ENCODE measurements around the gene HNMT. TPM values are rescaled to one million over a fixed set of nuclear protein-coding genes. Genes with fewer than 3 reads are reported as not detected.

Gene HNMT
- total RNA-seq, 1 donor from 2014 or later = 3.2 TPM

- Mint-ChIP-seq H3K27ac (ENCODE audit: unreplicated experiment) (no peak overlapping the region), H3K27me3 (ENCODE audit: unreplicated experiment) (peaks cover 11% of the 10 kb centered on the region), H3K36me3 (ENCODE audit: unreplicated experiment) (no peaks in the 10 kb centered on the region), H3K4me3 (ENCODE audit: unreplicated experiment) (no peak overlapping the region), H3K9me3 (ENCODE audit: unreplicated experiment) (no peaks in the 10 kb centered on the region), H3K4me1 (ENCODE audit: unreplicated experiment) (peaks cover 4% of the 10 kb centered on the region)
- DNase-seq (ENCODE audit: extremely low spot score, unreplicated experiment) = no peak
- TF ChIP-seq, protein P1, sequence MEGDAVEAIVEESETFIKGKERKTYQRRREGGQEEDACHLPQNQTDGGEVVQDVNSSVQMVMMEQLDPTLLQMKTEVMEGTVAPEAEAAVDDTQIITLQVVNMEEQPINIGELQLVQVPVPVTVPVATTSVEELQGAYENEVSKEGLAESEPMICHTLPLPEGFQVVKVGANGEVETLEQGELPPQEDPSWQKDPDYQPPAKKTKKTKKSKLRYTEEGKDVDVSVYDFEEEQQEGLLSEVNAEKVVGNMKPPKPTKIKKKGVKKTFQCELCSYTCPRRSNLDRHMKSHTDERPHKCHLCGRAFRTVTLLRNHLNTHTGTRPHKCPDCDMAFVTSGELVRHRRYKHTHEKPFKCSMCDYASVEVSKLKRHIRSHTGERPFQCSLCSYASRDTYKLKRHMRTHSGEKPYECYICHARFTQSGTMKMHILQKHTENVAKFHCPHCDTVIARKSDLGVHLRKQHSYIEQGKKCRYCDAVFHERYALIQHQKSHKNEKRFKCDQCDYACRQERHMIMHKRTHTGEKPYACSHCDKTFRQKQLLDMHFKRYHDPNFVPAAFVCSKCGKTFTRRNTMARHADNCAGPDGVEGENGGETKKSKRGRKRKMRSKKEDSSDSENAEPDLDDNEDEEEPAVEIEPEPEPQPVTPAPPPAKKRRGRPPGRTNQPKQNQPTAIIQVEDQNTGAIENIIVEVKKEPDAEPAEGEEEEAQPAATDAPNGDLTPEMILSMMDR (IDR thresholded peaks at IDR 0.05) = no peak
These were observed 14.0 kb upstream of the HNMT start for GRCh38 chr2:137950238-137950637.

DNA sequence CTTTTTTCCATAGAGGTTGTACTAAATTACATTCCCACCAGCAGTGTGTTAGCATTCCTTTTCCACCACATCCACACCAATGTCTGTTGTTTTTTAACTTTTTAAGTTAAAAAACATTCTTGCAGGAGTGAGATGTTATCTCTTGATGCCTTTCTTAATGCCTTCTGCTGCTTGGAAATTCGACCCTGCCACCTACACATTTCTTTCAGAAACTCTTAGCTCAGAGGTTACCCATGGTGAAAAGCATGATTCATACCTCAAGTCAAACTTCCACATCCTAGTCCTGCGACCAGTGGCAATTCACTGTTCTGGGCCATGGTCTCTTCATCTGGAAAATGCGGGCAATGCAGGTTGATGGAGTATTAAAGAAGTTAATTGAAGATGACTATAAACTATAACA lies 12.7 kb upstream of the HNMT start:
- Mint-ChIP-seq H3K4me3 (ENCODE audit: unreplicated experiment) (no peak overlapping the region), H3K27ac (ENCODE audit: unreplicated experiment) (no peak overlapping the region), H3K36me3 (ENCODE audit: unreplicated experiment) (no peaks in the 10 kb centered on the region), H3K4me1 (ENCODE audit: unreplicated experiment) (peaks cover 4% of the 10 kb centered on the region), H3K9me3 (ENCODE audit: unreplicated experiment) (no peaks in the 10 kb centered on the region), H3K27me3 (ENCODE audit: unreplicated experiment) (no peaks in the 10 kb centered on the region)
- TF ChIP-seq, protein P1 (IDR thresholded peaks at IDR 0.05) = no peak
- no peak for DNase-seq (ENCODE audit: extremely low spot score, unreplicated experiment)

DNA sequence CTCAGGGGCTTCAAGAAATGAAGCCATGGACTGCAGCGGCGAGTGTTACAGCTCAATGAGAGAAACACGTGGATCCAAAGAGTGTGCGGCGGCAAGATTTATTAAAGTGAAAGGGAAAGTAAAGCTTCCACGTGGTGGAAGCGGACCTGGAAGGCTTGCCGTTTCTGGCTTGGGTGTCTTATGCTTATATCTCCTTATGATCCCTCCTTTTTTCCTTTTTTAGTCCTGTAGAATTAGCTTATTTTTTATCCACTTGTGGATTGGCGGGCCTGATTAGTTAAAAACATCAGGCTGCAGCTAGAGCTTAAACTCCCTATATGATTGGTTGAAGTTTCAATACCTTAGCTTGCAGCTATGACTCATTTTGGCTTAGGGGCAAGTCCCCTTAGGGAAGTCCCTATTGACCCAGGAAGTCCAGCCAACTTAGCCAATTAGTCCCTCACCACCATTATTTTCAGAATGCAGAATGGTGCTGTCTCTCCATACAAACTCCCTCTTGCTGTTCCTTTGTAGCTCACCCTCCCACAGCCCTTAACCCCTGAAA lies 11.6 kb upstream of the HNMT start:
- H3K36me3 Mint-ChIP-seq (ENCODE audit: unreplicated experiment) = no peaks in the 10 kb centered on the region
- H3K4me3 Mint-ChIP-seq (ENCODE audit: unreplicated experiment) = no peak overlapping the region
- no peak overlapping the region for H3K27ac Mint-ChIP-seq (ENCODE audit: unreplicated experiment)
- peaks cover 10% of the 10 kb centered on the region for H3K4me1 Mint-ChIP-seq (ENCODE audit: unreplicated experiment)
- no peaks in the 10 kb centered on the region for H3K27me3 Mint-ChIP-seq (ENCODE audit: unreplicated experiment)
- TF ChIP-seq, protein P1 (IDR thresholded peaks at IDR 0.05) = no peak
- no peak for DNase-seq (ENCODE audit: extremely low spot score, unreplicated experiment)
- H3K9me3 Mint-ChIP-seq (ENCODE audit: unreplicated experiment) = no peaks in the 10 kb centered on the region

DNA sequence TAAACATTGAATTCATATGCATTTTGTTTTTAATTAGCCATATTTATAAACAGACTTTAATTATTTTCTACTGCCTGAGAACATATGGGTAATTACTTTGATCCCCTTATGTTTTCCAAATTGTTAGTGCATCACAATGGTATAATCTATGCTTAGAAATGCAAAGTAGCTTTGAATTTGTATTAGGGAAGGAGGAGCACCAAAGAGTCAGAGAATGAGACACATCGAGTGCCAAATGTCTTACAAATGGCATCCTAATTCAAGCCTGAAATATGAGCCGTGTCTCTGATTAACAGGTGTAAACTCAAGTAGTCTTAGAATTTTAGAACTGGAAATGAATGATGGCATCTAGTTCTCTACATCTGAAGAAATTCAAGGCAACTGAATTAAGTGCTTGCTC lies 8.7 kb upstream of the HNMT start:
- Mint-ChIP-seq H3K36me3 (ENCODE audit: unreplicated experiment) (no peaks in the 10 kb centered on the region), H3K9me3 (ENCODE audit: unreplicated experiment) (peaks cover 6% of the 10 kb centered on the region), H3K4me1 (ENCODE audit: unreplicated experiment) (peaks cover 10% of the 10 kb centered on the region), H3K4me3 (ENCODE audit: unreplicated experiment) (no peak overlapping the region), H3K27me3 (ENCODE audit: unreplicated experiment) (no peaks in the 10 kb centered on the region), H3K27ac (ENCODE audit: unreplicated experiment) (no peak overlapping the region)
- DNase-seq (ENCODE audit: extremely low spot score, unreplicated experiment) = no peak
- TF ChIP-seq, protein P1 (IDR thresholded peaks at IDR 0.05) = no peak

DNA sequence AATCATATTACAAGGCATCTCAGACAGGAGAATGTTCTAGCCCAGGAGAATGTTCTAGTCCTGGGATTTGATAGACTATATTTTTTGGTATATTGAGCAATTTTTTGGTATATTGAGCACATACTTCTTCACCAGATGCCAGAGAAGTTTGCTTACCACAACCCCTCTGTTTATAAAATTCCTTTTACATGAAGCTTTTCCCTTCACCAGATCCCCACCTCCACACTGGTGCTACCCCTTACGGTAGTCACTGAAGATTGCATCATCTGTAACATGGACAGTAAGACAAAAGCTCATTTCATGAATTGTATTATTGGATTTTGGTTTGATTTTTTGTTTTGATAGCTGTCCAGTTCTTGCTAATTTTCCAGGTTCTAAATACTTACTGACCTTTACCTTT lies 7.2 kb upstream of the HNMT start:
- DNase-seq (ENCODE audit: extremely low spot score, unreplicated experiment) = no peak
- Mint-ChIP-seq H3K27me3 (ENCODE audit: unreplicated experiment) (no peaks in the 10 kb centered on the region), H3K4me1 (ENCODE audit: unreplicated experiment) (peaks cover 8% of the 10 kb centered on the region), H3K27ac (ENCODE audit: unreplicated experiment) (no peak overlapping the region), H3K36me3 (ENCODE audit: unreplicated experiment) (no peaks in the 10 kb centered on the region), H3K4me3 (ENCODE audit: unreplicated experiment) (no peak overlapping the region), H3K9me3 (ENCODE audit: unreplicated experiment) (peaks cover 6% of the 10 kb centered on the region)
- TF ChIP-seq, protein P1 (IDR thresholded peaks at IDR 0.05) = no peak

Data from osteocyte (in vitro differentiated cells).